HepG2 (cell line): ENCODE results near the gene EPHB4. TPM values are rescaled to one million over a fixed set of nuclear protein-coding genes. Genes with fewer than 3 reads are reported as not detected.

ENCODE experiments used
- ATAC-seq: fragments of 200-7000 bp; cut with Tn5 transposase; 3 replicates; pipeline ENCODE4 v1.9.1; 2020; ENCODE audit warnings: mild to moderate bottlenecking, moderate library complexity
- BruUV-seq: library from RNA; stranded (reverse); fragments of 400-500 nt; replicated peaks from 2 replicates; lab custom pipeline; 2021; lab: Mats Ljungman, UMichigan
- CTCF ChIA-PET: fragments of 300-600 bp; formaldehyde crosslinking; extraction: SDS; loops from one replicate; lab custom pipeline; 2021; ENCODE audit warnings: low total read pairs, inconsistent platforms, low intra/inter-chr PET ratio; lab: Yijun Ruan, JAX
- POLR2A ChIA-PET: fragments of 350-600 bp; sonication (Branson Sonifier 250); formaldehyde crosslinking; loops from one replicate; lab custom pipeline; 2020; ENCODE audit warnings: antibody characterized with exemption, inconsistent platforms; lab: Yijun Ruan, JAX
- DNase-seq: peaks from one replicate; pipeline ENCODE4 v3.0.0-alpha.2; 2015; ENCODE audit warnings: low spot score
- FAIRE-seq: peaks from 3 replicates; lab custom pipeline; 2011; peaks lifted over from hg19 to GRCh38; lab: Jason Lieb, UNC
- H2AFZ ChIP-seq: one replicate; pipeline ENCODE4 v1.6.1; 2011; ENCODE audit warnings: low read length, inconsistent platforms
- H3K27ac ChIP-seq: fragments of 300-600 bp; 3 replicates; pipeline ENCODE4 v1.8.0; 2011; ENCODE audit warnings: mixed run types, mild to moderate bottlenecking, mixed read lengths, low read length, inconsistent platforms; ENCODE audit not compliant: insufficient read depth; ENCODE audit errors: extremely low read length
- H3K27me3 ChIP-seq, 2 experiments: fragments of 200-600 bp in 1 of 2; 2 replicates in 1 of 2; 3 replicates in 1 of 2; pipeline versions ENCODE4 v1.6.0 to v1.8.0; 2011; ENCODE audit warnings: low read length in 2 of 2, mild to moderate bottlenecking in 2 of 2, moderate library complexity in 2 of 2, inconsistent platforms in 1 of 2; ENCODE audit not compliant: insufficient read depth in 2 of 2, control insufficient read depth in 1 of 2
- H3K36me3 ChIP-seq, 2 experiments: fragments of 200-600 bp in 1 of 2; replicated peaks in 1 of 2; 2 replicates in 1 of 2; 3 replicates in 1 of 2; pipeline versions ENCODE4 v1.5.1 to v1.8.0; 2011; ENCODE audit warnings: low read length in 2 of 2, inconsistent platforms in 1 of 2; ENCODE audit not compliant: insufficient read depth in 2 of 2, control insufficient read depth in 1 of 2
- H3K4me1 ChIP-seq: 2 replicates; pipeline ENCODE4 v1.5.1; 2012; ENCODE audit warnings: low read length, inconsistent platforms; ENCODE audit not compliant: insufficient read depth
- H3K4me2 ChIP-seq: 2 replicates; pipeline ENCODE4 v1.6.0; 2011; ENCODE audit warnings: low read depth, low read length, inconsistent platforms
- H3K4me3 ChIP-seq, 3 experiments: fragments of 200-600 bp in 1 of 3; sonication (generic), shearing (Covaris generic) in 1 of 3; replicated peaks in 1 of 3; 2 replicates each; pipeline ENCODE4 v1.5.1; 2011 to 2016; ENCODE audit warnings: low read length in 3 of 3, inconsistent platforms in 2 of 3, low read depth in 2 of 3, mild to moderate bottlenecking in 2 of 3, control low read depth in 1 of 3, mixed read lengths in 1 of 3; ENCODE audit not compliant: insufficient read depth in 1 of 3
- H3K79me2 ChIP-seq: one replicate; pipeline ENCODE4 v1.6.1; 2011; ENCODE audit warnings: low read length, inconsistent platforms; ENCODE audit not compliant: insufficient read depth
- H3K9ac ChIP-seq: 2 replicates; pipeline ENCODE4 v1.6.0; 2011; ENCODE audit warnings: mild to moderate bottlenecking, low read depth, low read length, inconsistent platforms; ENCODE audit not compliant: insufficient read depth
- H3K9me3 ChIP-seq: 2 replicates; pipeline ENCODE4 v1.5.1; 2012; ENCODE audit warnings: mild to moderate bottlenecking, low read length
- H4K20me1 ChIP-seq: 2 replicates; pipeline ENCODE4 v1.6.0; 2011; ENCODE audit warnings: inconsistent platforms, mild to moderate bottlenecking, low read length, moderate library complexity; ENCODE audit not compliant: insufficient read depth
- AGO2 ChIP-seq: fragments of 200-400 bp; formaldehyde crosslinking; optimal IDR thresholded peaks from 2 replicates; pipeline ENCODE3; 2017; ENCODE audit warnings: mild to moderate bottlenecking, low read depth, low read length, moderate library complexity
- EP300 ChIP-seq, 3 experiments: sonication (generic) in 1 of 3; formaldehyde crosslinking in 1 of 3; IDR thresholded peaks; 2 replicates each; pipeline versions ENCODE4 v1.5.1 to v1.6.1; 2011 to 2020; ENCODE audit warnings: low read depth in 2 of 3, low read length in 2 of 3, borderline replicate concordance in 1 of 3, improper control_type of control experiment in 1 of 3, mild to moderate bottlenecking in 1 of 3, missing genetic modification reagents in 1 of 3, moderate library complexity in 1 of 3
- NFYC ChIP-seq: IDR thresholded peaks from 2 replicates; pipeline ENCODE4 v1.6.1; 2016; ENCODE audit warnings: missing genetic modification reagents, missing compliant biosample characterization
- RBFOX2 ChIP-seq: fragments of 200-400 bp; formaldehyde crosslinking; IDR thresholded peaks from 2 replicates; pipeline ENCODE4 v1.6.1; 2017; ENCODE audit warnings: low read depth, mild to moderate bottlenecking, low read length
- TRIM24 ChIP-seq: sonication (generic); formaldehyde crosslinking; IDR thresholded peaks from 2 replicates; pipeline ENCODE4 v1.8.0; 2022; ENCODE audit warnings: mild to moderate bottlenecking, missing genetic modification reagents
- ZNF225 ChIP-seq: sonication (generic); formaldehyde crosslinking; IDR thresholded peaks from 2 replicates; pipeline ENCODE4 v1.4.0; 2020; ENCODE audit warnings: mild to moderate bottlenecking, missing genetic modification reagents
- ZNF33B ChIP-seq: sonication (generic); formaldehyde crosslinking; IDR thresholded peaks from 2 replicates; pipeline ENCODE4 v1.5.1; 2020; ENCODE audit warnings: mild to moderate bottlenecking, missing genetic modification reagents
- WGBS: methylation state at CpG from one replicate; pipeline ENCODE4 v1.1.6; 2017; ENCODE audit warnings: low lambda C conversion rate; 5-methylcytosine and 5-hydroxymethylcytosine counted together
- in situ Hi-C: cut with HindIII; loops from 2 replicates; pipeline ENCODE4 v1.10.0; 2017; ENCODE audit warnings: low pct_unique_long_range_greater_than_20kb; ENCODE audit not compliant: extremely low pct_ligation_motif_present
- intact Hi-C: fragments of 100-400 bp; cut with micrococcal nuclease; formaldehyde crosslinking; loops from one replicate; pipeline ENCODE4 v1.10.0; 2022; ENCODE audit not compliant: unreplicated experiment
- polyA plus RNA-seq, 8 experiments: library from polyadenylated mRNA; depleted of rRNA in 3 of 8; stranded (reverse) in 7 of 8; unstranded in 1 of 8; fragments of >200 nt; fragmentation: Illumina TruSeq in 4 of 8; extraction: Trizol in 4 of 8; gene quantifications; 2 replicates each; pipeline versions ENCODE4 v1.2.1 to v1.2.3, GENCODE V29; 2011 to 2016; ENCODE audit warnings: low read depth in 4 of 8, missing spikeins in 1 of 8, mixed read lengths in 1 of 8; ENCODE audit not compliant: insufficient read depth in 1 of 8
- total RNA-seq, 5 experiments: library from RNA; depleted of rRNA; stranded (reverse); fragments of >200 nt; fragmentation: Illumina TruSeq; extraction: Trizol; gene quantifications; 2 replicates each; pipeline ENCODE4 v1.2.3, GENCODE V29; 2016; ENCODE audit warnings: low read depth in 1 of 5
- TF ChIP-seq, protein P1 (sequence below): sonication (generic); formaldehyde crosslinking; conservative IDR thresholded peaks from 2 replicates; pipeline ENCODE4 v1.4.0; 2020; ENCODE audit warnings: missing genetic modification reagents
- TF ChIP-seq, protein P2 (sequence below): sonication (generic); formaldehyde crosslinking; IDR thresholded peaks from 2 replicates; pipeline ENCODE4 v1.5.0; 2020; ENCODE audit warnings: mild to moderate bottlenecking, low read depth, missing genetic modification reagents, borderline replicate concordance

The EPHB4 gene
- total and polyA plus RNA-seq, 2 of the 13 experiments (the other 11 are each of a cell fraction or from before 2014, with no cell fraction given), result 61.4 to 69.6 TPM

DNA sequence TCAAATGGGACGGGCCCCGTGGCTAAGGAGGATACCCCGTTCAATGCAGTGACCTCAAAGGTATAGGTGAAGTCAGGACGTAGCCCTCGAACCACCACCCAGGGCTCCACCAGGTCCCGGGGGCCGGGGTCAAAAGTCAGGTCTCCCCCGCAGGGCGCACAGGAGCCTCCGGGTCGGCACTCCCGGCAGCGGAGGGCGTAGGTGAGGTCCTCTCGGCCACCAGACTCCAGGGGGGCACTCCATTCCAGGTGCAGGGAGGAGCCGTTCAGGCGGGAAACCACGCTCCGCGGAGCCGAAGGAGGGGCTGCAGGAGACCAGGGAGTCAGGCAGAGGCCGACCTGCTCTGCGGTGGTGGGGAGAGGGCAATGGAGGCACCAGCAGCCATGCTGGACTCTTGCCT, 7.7 kb downstream of the EPHB4 start:
- intact Hi-C loops (no loop called here), in situ Hi-C loops (no loop called here)
- H3K4me1 ChIP-seq, result peaks cover 36% of the 10 kb centered on the region
- 95% methylated on average over 10 of the region's 23 CpGs for WGBS
- H3K36me3 ChIP-seq, result peaks cover 32 to 68% of the 10 kb centered on the region in 2 experiments
- no peak overlapping the region for H3K9ac ChIP-seq
- TF ChIP-seq, protein P1, sequence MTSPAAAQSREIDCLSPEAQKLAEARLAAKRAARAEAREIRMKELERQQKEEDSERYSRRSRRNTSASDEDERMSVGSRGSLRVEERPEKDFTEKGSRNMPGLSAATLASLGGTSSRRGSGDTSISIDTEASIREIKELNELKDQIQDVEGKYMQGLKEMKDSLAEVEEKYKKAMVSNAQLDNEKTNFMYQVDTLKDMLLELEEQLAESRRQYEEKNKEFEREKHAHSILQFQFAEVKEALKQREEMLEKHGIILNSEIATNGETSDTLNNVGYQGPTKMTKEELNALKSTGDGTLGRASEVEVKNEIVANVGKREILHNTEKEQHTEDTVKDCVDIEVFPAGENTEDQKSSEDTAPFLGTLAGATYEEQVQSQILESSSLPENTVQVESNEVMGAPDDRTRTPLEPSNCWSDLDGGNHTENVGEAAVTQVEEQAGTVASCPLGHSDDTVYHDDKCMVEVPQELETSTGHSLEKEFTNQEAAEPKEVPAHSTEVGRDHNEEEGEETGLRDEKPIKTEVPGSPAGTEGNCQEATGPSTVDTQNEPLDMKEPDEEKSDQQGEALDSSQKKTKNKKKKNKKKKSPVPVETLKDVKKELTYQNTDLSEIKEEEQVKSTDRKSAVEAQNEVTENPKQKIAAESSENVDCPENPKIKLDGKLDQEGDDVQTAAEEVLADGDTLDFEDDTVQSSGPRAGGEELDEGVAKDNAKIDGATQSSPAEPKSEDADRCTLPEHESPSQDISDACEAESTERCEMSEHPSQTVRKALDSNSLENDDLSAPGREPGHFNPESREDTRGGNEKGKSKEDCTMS (CRISPR knock-in tag), result no peak
- no peak for TF ChIP-seq TRIM24 (CRISPR knock-in tag)
- no peak for TF ChIP-seq EP300 (IDR thresholded peaks at IDR 0.05; ENCODE audit: low read depth in 2 of 2, low read length in 2 of 2)
- TF ChIP-seq EP300 (CRISPR knock-in tag; IDR thresholded peaks at IDR 0.05; ENCODE audit: borderline replicate concordance), result no peak
- peak; percentile 83 for TF ChIP-seq AGO2
- no peak for TF ChIP-seq ZNF33B (CRISPR knock-in tag)
- TF ChIP-seq ZNF225 (CRISPR knock-in tag), result 0 out of 2 replicates have a peak, but pooled peaks have one; percentile 59
- TF ChIP-seq, protein P2, sequence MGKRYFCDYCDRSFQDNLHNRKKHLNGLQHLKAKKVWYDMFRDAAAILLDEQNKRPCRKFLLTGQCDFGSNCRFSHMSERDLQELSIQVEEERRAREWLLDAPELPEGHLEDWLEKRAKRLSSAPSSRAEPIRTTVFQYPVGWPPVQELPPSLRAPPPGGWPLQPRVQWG, result no peak
- TF ChIP-seq RBFOX2, result peak; percentile 62
- TF ChIP-seq NFYC (CRISPR knock-in tag), result no peak
- H3K79me2 ChIP-seq, result peaks cover 5% of the 10 kb centered on the region
- no peak overlapping the region for H3K27ac ChIP-seq
- no peak for DNase-seq
- CTCF ChIA-PET, result no interaction called here
- no peak overlapping the region for H3K4me2 ChIP-seq
- no peaks in the 10 kb centered on the region for H3K9me3 ChIP-seq
- no peak for FAIRE-seq
- H4K20me1 ChIP-seq, result no peaks in the 10 kb centered on the region
- POLR2A ChIA-PET, result no interaction called here
- no peak overlapping the region for H3K4me3 ChIP-seq
- BruUV-seq, result no TSS peak
- H2AFZ ChIP-seq, result no peak overlapping the region
- no peaks in the 10 kb centered on the region for H3K27me3 ChIP-seq
- ATAC-seq, result no peak
